ENCODE measurements around the gene NR3C2. TPM values are rescaled to one million over a fixed set of nuclear protein-coding genes. Genes with fewer than 3 reads are reported as not detected.

Gene NR3C2
- total RNA-seq, 1 experiment from 2014 or later = 0.96 TPM

- Histone ChIP-seq H4K20me1 (ENCODE audit: insufficient read depth) (no peaks in the 10 kb centered on the region), H3K9me2 (ENCODE audit: insufficient read depth) (no peaks in the 10 kb centered on the region), H3K4me3 (no peak overlapping the region), H3K4me1 (replicated peaks; ENCODE audit: insufficient read depth) (no peaks in the 10 kb centered on the region), H3K27me3 (ENCODE audit: insufficient read depth, low read depth) (no peaks in the 10 kb centered on the region), H3K9me3 (ENCODE audit: insufficient read depth, low read depth) (no peaks in the 10 kb centered on the region), H3K27ac (no peak overlapping the region), H3K79me2 (ENCODE audit: low read depth) (no peaks in the 10 kb centered on the region), H2AFZ (no peak overlapping the region), H3F3A (ENCODE audit: insufficient read depth, low read depth) (no peaks in the 10 kb centered on the region), H3K4me2 (no peak overlapping the region), H3K36me3 (ENCODE audit: low read depth) (no peaks in the 10 kb centered on the region)
- intact Hi-C loops (cut with micrococcal nuclease; ENCODE audit: unreplicated experiment) = no loop called here
- ChIA-PET POLR2A (ENCODE audit: unreplicated experiment) (no interaction called here), CTCF (no interaction called here)
- no peak for DNase-seq
- no peak for TF ChIP-seq CTCF (conservative IDR thresholded peaks at IDR 0.05)
- TF ChIP-seq EZH2 (IDR thresholded peaks at IDR 0.05; ENCODE audit: low read depth) = no peak
- no TSS peak for BruUV-seq (replicated peaks)
Measured at GRCh38 chr4:148076964-148077363, 365.2 kb downstream of the NR3C2 start.

- CTCF ChIA-PET = no interaction called here
Measured at GRCh38 chr4:148075438-148075837, 366.8 kb downstream of the NR3C2 start.

GRCh38 chr4:148074462-148074861 lies 367.8 kb downstream of the NR3C2 start:
- H3K4me3 ChIP-seq = no peak overlapping the region
- intact Hi-C loops (cut with micrococcal nuclease; ENCODE audit: unreplicated experiment) = no loop called here
- H3K9me3 ChIP-seq (ENCODE audit: insufficient read depth, low read depth) = no peaks in the 10 kb centered on the region
- H3K79me2 ChIP-seq (ENCODE audit: low read depth) = no peaks in the 10 kb centered on the region
- no peaks in the 10 kb centered on the region for H3K27me3 ChIP-seq (ENCODE audit: insufficient read depth, low read depth)
- ChIA-PET POLR2A (ENCODE audit: unreplicated experiment) (no interaction called here), CTCF (interaction anchor here (0.5 kb wide), 1 partner anchor 8 kb away, joined by 3 read pairs; no protein-coding TSS in a partner anchor)
- H3K4me2 ChIP-seq = no peak overlapping the region
- no peak overlapping the region for H3K27ac ChIP-seq
- no peak for TF ChIP-seq CTCF (conservative IDR thresholded peaks at IDR 0.05)
- no peak for TF ChIP-seq EZH2 (IDR thresholded peaks at IDR 0.05; ENCODE audit: low read depth)
- H4K20me1 ChIP-seq (ENCODE audit: insufficient read depth) = no peaks in the 10 kb centered on the region
- no peaks in the 10 kb centered on the region for H3F3A ChIP-seq (ENCODE audit: insufficient read depth, low read depth)
- no peak for DNase-seq
- BruUV-seq (replicated peaks) = no TSS peak
- H3K36me3 ChIP-seq (ENCODE audit: low read depth) = no peaks in the 10 kb centered on the region
- no peaks in the 10 kb centered on the region for H3K4me1 ChIP-seq (replicated peaks; ENCODE audit: insufficient read depth)
- no peaks in the 10 kb centered on the region for H3K9me2 ChIP-seq (ENCODE audit: insufficient read depth)
- no peak overlapping the region for H2AFZ ChIP-seq

More at GRCh38 chr4:148075438-148075837, 366.8 kb downstream of the NR3C2 start:
- Histone ChIP-seq H3K79me2 (ENCODE audit: low read depth) (no peaks in the 10 kb centered on the region), H3K27me3 (ENCODE audit: insufficient read depth, low read depth) (no peaks in the 10 kb centered on the region), H2AFZ (no peak overlapping the region), H3K4me2 (no peak overlapping the region), H4K20me1 (ENCODE audit: insufficient read depth) (no peaks in the 10 kb centered on the region), H3F3A (ENCODE audit: insufficient read depth, low read depth) (no peaks in the 10 kb centered on the region), H3K36me3 (ENCODE audit: low read depth) (no peaks in the 10 kb centered on the region), H3K4me1 (replicated peaks; ENCODE audit: insufficient read depth) (no peaks in the 10 kb centered on the region), H3K9me2 (ENCODE audit: insufficient read depth) (no peaks in the 10 kb centered on the region), H3K4me3 (no peak overlapping the region), H3K27ac (no peak overlapping the region), H3K9me3 (ENCODE audit: insufficient read depth, low read depth) (no peaks in the 10 kb centered on the region)
- no peak for TF ChIP-seq CTCF (conservative IDR thresholded peaks at IDR 0.05)
- no peak for TF ChIP-seq EZH2 (IDR thresholded peaks at IDR 0.05; ENCODE audit: low read depth)
- intact Hi-C loops (cut with micrococcal nuclease; ENCODE audit: unreplicated experiment) = no loop called here
- no TSS peak for BruUV-seq (replicated peaks)
- no peak for DNase-seq
- POLR2A ChIA-PET (ENCODE audit: unreplicated experiment) = no interaction called here

Data from PC-9 (cell line).